HG03442 (cell line): ENCODE measurements around the gene PIP.
"Not testable (repeated sequence)": the region's sequence is repeated elsewhere in the genome, so short reads cannot be mapped to it uniquely, and the experiment has no call there.

Experiments
- ATAC-seq: cut with Tn5 transposase; IDR thresholded peaks from one replicate; pipeline ENCODE4 v1.9.1; 2021; ENCODE audit warnings: mild to moderate bottlenecking, moderate library complexity; ENCODE audit not compliant: unreplicated experiment

Gene PIP

DNA sequence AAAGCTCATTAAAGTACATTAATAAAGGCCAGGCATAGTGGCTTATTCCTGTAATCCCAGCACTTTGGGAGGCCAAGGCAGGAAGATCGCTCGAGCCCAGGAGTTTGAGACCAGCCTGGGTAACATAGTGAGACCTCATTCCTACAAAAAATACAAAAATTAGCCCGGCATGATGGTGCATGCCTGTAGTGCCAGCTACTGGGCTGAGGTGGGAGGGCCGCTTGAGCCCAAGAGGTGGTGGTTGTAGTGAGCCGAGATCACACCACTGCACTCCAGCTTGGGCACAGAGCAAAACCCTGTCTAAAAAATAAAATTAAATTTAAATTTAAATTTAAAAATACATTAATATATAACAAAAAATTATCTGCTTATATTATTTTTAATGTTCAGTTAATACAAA is 44.3 kb downstream of the PIP start:
- ATAC-seq = no peak

DNA sequence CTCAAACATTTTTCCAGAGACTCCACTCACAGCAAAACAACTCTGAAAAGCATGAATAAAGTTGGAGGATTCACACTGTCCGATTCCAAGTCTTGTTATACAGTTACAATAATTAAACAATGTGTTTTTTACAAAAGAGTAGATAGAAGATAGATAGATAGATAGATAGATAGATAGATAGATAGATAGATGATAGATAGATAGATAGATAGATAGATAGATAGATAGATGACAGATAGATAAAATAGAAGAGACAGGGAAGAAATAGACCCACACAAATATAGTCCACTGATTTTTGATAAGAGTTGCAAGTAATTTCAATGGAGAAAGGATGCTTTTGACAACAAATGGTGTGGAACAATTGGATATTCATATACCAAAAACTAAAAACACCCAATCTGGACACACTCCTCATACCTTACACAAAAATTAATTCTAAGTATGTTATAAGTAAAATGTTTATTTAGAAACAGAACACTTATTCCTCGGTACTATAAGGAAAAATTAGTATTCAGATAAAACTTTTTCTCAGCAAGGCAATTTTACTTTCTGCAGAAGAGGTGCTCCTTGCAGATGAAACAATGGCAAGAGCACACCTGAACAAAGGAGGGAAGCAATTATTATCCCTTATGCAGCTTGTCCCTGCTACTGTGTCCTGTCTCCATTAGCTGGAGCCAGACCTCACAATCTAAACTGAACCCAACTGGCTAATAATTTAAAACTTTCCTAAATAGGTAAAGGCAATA is 45.7 kb downstream of the PIP start:
- no peak for ATAC-seq

DNA sequence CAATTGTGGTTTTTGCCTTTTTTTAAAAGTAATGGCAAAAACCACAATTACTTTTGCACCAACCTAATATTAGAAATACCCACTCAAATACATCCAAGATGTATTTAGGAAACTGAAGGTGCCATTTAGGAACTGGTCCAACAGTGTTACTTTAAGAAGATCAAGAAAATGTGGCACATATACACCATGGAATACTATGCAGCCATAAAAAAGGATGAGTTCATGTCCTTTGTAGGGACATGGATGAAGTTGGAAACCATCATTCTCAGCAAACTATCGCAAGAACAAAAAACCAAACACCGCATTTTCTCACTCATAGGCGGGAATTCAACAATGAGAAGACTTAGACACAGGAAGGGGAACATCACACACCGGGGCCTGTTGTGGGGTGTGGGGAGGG is 48.9 kb downstream of the PIP start:
- not testable (repeated sequence) for ATAC-seq

DNA sequence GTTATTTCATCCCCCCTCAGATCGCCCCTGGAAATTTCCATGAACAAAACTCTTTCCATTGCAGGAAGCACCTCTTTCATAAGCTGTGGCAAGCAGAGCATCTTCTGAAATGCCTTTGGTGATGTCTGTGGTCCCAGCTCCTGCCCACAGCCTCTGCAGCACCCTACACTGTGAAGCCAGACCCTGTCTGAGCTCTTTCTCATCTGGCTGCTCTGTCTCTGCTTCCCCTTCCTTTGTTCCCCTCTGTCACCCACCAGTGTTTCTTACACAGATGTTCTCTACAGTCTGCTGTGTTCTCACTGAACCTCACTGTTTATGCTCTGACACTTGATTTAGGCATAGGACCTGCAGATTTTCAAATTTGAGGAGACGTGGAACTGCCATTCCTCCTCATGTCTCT is 49.5 kb downstream of the PIP start:
- no peak for ATAC-seq

DNA sequence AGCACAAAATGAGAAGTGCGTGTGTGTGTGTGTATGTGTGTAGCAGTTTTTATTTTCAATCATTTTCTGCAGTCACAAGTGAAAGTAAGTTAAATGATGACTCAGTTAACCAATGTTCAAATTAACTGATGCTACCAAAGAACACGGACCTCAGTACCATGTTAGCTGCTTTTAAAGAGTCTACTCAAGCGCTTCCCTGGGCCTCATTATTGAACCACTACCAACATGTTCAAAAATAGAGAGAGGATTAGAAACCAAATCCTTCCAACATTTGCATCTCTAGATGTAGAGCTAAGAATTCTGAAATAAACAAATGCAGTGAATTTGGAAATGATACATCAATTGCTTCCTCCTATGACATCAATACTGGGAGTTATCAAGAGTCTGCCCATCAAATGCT is 51.1 kb downstream of the PIP start, which contains the start of gene TAS2R39:
Gene TAS2R39, plus strand, starts transcription at position 396 of the 400 bp plus-strand sequence. Its CDS starts 0 bp downstream, at position 396.
- no peak for ATAC-seq

DNA sequence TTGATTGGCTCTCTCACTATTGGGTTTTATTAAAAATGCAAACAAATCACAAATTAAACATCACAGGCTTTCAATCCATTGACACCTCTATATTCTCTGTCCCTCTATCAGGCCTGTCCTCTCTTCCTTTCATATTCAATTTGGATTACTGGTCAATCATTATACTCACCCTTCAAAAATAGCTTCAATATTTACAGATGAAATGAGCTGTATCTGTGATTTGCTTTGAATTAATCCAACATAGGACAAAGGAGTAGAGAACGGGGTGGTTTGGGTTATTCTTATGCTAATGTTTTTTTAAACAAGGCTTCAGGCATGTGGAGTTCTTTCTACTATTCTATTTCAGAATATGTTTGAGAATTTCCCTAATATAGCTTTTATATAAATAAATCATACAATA is 53.7 kb downstream of the PIP start:
- ATAC-seq = no peak

DNA sequence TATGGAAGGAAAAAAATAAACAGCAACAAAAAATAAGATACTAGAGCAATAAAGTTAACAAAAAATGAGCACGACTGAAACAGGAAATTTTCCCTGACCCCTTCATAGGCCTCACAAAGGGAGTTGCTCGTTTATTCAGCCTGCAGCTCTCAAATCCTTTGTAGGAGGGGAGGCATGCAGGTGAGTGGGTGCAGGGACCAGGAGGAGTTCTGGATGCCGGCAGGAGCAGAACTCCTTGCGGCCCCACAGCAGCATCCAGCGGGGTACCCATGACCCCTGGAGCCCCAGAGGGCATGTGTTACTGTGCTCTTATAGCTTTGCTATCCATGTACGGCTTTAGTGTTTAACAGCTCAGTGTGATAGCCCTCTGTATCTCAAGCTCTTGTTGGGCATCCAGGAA is 57.1 kb downstream of the PIP start:
- ATAC-seq = no peak
